Subcutaneous abdominal adipose tissue (tissue), 5 donors: ENCODE results near the gene SPATA18.

Experiments
- H3K27ac ChIP-seq: one replicate; pipeline ENCODE4 v1.7.0; 2013; ENCODE audit warnings: low read depth, mild to moderate bottlenecking, inconsistent platforms, low read length, moderate library complexity
- H3K27me3 ChIP-seq, 5 donors: one replicate each; pipeline ENCODE4 v1.7.0; 2013; ENCODE audit warnings: low read length in 5 of 5, inconsistent platforms in 1 of 5; ENCODE audit not compliant: control insufficient read depth in 5 of 5, insufficient read depth in 4 of 5
- H3K36me3 ChIP-seq, 5 donors: one replicate each; pipeline ENCODE4 v1.7.0; 2013; ENCODE audit warnings: low read length in 5 of 5; ENCODE audit not compliant: control insufficient read depth in 5 of 5, insufficient read depth in 5 of 5
- H3K4me1 ChIP-seq, 5 donors: one replicate each; pipeline ENCODE4 v1.7.0; 2013; ENCODE audit warnings: low read length in 5 of 5, mild to moderate bottlenecking in 3 of 5, moderate library complexity in 1 of 5; ENCODE audit not compliant: control insufficient read depth in 5 of 5, insufficient read depth in 5 of 5
- H3K4me3 ChIP-seq, 5 donors: one replicate each; pipeline ENCODE4 v1.7.0; 2013; ENCODE audit warnings: low read length in 5 of 5, low read depth in 1 of 5
- H3K9ac ChIP-seq, 5 donors: one replicate each; pipeline ENCODE4 v1.7.0; 2013; ENCODE audit warnings: low read length in 5 of 5, mild to moderate bottlenecking in 4 of 5, moderate library complexity in 3 of 5
- H3K9me3 ChIP-seq, 5 donors: one replicate each; pipeline ENCODE4 v1.7.0; 2013; ENCODE audit warnings: low read length in 5 of 5; ENCODE audit not compliant: control insufficient read depth in 5 of 5
- donor health status: healthy.
- donor health status: healthy.
- donor health status: healthy.
- donor health status: healthy.
- donor health status: healthy.

SPATA18 gene

DNA sequence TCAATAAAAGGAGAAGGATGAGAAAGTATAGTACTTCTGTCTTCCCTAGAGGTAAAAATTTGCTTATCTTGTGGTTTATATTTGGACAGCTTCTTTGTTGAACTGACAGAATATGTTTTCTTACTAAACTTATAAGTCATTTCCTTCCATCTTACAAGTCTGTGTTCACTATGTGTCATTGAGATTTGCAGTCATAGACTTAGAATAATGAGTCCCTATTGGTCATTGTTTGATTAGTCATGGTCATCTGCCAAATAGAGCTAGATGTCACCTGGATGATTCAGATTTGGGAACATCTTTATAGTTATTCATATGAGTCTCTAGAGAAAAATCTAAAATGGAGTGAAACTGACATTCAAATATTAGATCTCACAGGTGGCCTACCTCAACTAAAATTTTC lies 51.5 kb downstream of the SPATA18 start:
- H3K9ac ChIP-seq, result no peak overlapping the region
- no peak overlapping the region for H3K4me3 ChIP-seq
- H3K36me3 ChIP-seq, result no peaks in the 10 kb centered on the region
- no peak overlapping the region for H3K27ac ChIP-seq
- no peaks in the 10 kb centered on the region for H3K9me3 ChIP-seq
- no peaks in the 10 kb centered on the region for H3K27me3 ChIP-seq
- H3K4me1 ChIP-seq, result peaks cover 0 to 15% (median 4%) of the 10 kb centered on the region in 5 donors

DNA sequence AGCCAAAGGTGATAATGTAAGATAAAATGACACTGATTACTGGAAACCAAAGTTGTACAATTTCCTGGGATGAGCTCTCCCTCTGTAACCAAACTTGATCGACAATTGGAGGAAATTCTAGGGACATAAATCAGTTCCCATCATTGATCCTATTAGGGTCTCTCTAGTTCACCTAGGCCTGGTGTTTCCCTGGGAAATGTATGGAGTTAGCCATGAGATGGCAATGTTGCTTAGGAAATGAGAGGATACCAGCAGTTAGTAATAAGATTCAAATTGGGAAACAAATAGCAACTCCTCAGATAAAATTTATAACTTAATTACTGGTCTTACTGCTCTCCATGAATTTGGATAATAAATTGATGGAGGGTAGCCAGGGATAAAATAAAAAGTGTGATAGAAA lies 52.2 kb downstream of the SPATA18 start:
- no peaks in the 10 kb centered on the region for H3K9me3 ChIP-seq
- H3K27me3 ChIP-seq, result no peaks in the 10 kb centered on the region
- H3K27ac ChIP-seq, result no peak overlapping the region
- peaks cover 0 to 20% (median 4%) of the 10 kb centered on the region in 5 donors for H3K4me1 ChIP-seq
- no peaks in the 10 kb centered on the region for H3K36me3 ChIP-seq
- H3K9ac ChIP-seq, result no peak overlapping the region
- H3K4me3 ChIP-seq, result no peak overlapping the region

DNA sequence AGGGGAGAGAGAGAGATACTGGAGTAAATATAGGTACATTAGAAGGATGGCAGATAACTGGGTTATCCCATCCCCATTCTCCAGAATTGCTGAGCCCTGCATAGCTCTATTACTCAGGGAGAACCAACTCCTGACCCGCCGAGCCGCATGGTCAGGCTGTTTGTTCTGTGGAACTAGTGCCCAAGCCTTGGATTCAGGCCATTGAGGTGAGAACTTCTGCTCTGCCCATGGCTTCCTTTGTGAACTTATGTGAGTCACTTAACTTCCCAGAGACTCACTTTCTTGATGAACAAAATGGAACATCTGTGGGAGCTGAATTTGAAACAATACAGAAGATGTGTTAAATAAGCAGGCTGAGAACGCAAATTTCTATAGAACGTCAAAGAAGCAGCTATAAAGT lies 54.2 kb downstream of the SPATA18 start:
- H3K9me3 ChIP-seq, result peaks cover 0 to 4% (median 0%) of the 10 kb centered on the region in 5 donors
- H3K9ac ChIP-seq, result no peak overlapping the region
- H3K27ac ChIP-seq, result no peak overlapping the region
- H3K4me3 ChIP-seq, result no peak overlapping the region
- peaks cover 0 to 23% (median 7%) of the 10 kb centered on the region in 5 donors for H3K4me1 ChIP-seq
- no peaks in the 10 kb centered on the region for H3K36me3 ChIP-seq
- H3K27me3 ChIP-seq, result no peaks in the 10 kb centered on the region

DNA sequence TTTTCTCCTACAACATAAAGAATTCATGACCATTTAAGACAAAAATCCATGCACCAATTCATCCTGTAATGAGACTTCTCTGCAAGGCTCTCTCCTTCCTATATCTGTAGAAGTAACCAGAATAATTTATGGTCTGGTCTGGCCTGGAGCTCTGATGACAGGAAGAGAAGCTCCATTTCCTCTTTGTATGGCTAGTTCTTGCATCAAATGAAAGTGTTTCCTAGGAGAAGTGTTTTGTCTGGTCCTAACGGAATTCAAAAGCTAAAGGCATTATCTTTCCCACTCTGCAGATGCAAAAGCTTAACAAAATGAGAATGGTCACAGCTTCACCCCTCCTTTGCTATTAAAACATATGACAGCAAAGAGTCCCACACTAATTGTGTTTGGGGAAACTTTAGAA lies 55.1 kb downstream of the SPATA18 start:
- Histone ChIP-seq H3K36me3 (no peaks in the 10 kb centered on the region), H3K27ac (no peak overlapping the region), H3K4me1 (peaks cover 0 to 23% (median 8%) of the 10 kb centered on the region in 5 donors), H3K27me3 (no peaks in the 10 kb centered on the region), H3K9me3 (peaks cover 0 to 4% (median 0%) of the 10 kb centered on the region in 5 donors), H3K4me3 (no peak overlapping the region), H3K9ac (no peak overlapping the region)

DNA sequence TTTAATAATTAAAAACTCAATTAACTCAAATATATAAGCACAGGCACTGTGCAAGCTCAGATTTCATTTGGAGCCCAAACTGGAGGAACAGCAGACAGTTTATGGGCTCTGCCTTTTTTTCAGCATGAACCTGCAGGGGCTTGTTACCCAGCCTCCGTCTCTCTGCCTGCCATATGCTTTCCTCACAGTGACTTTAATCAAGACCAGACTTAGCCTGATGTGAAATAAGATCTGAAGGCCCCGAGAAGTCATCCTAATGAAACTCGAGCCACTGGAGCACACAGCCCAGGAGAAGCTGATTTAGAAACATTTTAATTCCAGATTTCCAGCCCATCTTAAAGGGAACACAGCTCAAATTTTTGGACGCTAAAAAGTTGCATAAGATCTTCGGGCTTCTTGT lies 55.6 kb downstream of the SPATA18 start:
- Histone ChIP-seq H3K4me3 (peak overlapping the region in 1 of 5 donors; percentile 22), H3K9me3 (peaks cover 0 to 4% (median 0%) of the 10 kb centered on the region in 5 donors), H3K4me1 (peaks cover 0 to 27% (median 11%) of the 10 kb centered on the region in 5 donors), H3K9ac (no peak overlapping the region), H3K36me3 (no peaks in the 10 kb centered on the region), H3K27ac (peak overlapping the region; percentile 38), H3K27me3 (no peaks in the 10 kb centered on the region)

DNA sequence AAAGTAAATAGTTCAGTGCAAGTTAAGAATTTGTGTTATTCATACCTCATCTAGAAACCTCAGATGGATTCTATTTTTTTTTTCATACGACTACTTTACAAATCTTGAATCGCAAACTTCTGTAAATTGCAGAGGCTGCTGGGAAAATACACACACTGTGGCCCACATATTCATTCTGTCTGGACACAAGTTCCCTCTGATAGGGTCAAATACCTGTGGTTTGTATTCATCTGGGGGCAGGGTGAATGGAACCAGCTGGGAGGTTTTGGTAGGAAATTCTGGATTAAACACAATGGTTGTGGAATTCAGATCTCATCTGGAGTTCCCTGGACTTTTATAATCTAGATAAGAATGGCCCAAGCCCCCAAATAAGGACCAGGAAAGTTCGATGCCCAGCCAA lies 56.2 kb downstream of the SPATA18 start:
- no peak overlapping the region for H3K9ac ChIP-seq

DNA sequence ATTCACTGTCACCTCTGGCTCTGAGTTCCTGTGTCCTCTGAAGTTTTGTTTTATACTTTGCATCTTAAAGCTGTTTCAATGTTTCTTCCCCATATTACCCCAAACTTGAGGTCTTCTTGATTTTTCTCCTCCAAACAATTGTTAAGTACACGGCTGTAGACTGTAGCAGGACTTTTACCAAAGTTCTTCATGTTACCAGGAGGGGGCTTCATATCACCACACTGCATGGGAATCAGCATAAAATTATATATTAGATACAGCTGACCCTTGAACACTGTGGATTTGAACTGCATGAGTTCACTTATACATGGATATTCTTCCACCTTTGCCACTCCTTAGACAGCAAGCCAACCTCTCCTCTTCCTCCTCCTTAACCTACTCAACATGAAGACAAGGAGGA lies 56.6 kb downstream of the SPATA18 start:
- peaks cover 0 to 4% (median 0%) of the 10 kb centered on the region in 5 donors for H3K9me3 ChIP-seq
- H3K9ac ChIP-seq, result no peak overlapping the region
- H3K36me3 ChIP-seq, result no peaks in the 10 kb centered on the region
- H3K4me3 ChIP-seq, result no peak overlapping the region
- peak overlapping the region; percentile 38 for H3K27ac ChIP-seq
- H3K27me3 ChIP-seq, result no peaks in the 10 kb centered on the region
- peaks cover 0 to 38% (median 18%) of the 10 kb centered on the region in 5 donors for H3K4me1 ChIP-seq

More for the DNA sequence above, 56.2 kb downstream of the SPATA18 start:
- Histone ChIP-seq H3K27ac (peak overlapping the region; percentile 38), H3K4me1 (peaks cover 0 to 34% (median 17%) of the 10 kb centered on the region in 5 donors), H3K9me3 (peaks cover 0 to 4% (median 0%) of the 10 kb centered on the region in 5 donors), H3K4me3 (no peak overlapping the region), H3K27me3 (no peaks in the 10 kb centered on the region), H3K36me3 (no peaks in the 10 kb centered on the region)

DNA sequence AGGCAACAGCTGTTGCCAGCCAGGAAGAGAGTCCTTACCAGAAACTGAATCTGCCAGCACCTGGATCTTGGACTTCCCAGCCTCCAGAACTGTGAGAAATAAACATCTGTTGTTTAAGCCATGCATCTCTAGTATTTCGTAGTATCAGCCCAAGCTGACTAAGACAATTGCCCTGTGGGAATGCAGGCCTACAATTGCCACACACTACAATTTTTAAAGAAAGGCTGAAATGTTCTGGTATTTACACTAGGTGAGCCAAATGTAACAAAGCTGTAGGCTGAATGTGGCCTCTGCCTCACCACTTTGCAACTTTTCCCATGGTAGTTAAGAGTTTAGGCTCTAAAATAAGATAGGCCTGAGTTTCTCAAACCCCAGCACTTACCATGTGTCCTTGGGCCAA lies 59.1 kb downstream of the SPATA18 start:
- H3K4me3 ChIP-seq, result no peak overlapping the region
- no peak overlapping the region for H3K9ac ChIP-seq
- H3K4me1 ChIP-seq, result peaks cover 0 to 40% (median 18%) of the 10 kb centered on the region in 5 donors
- no peaks in the 10 kb centered on the region for H3K27me3 ChIP-seq
- H3K9me3 ChIP-seq, result peaks cover 0 to 4% (median 0%) of the 10 kb centered on the region in 5 donors
- no peaks in the 10 kb centered on the region for H3K36me3 ChIP-seq
- peak overlapping the region; percentile 9 for H3K27ac ChIP-seq

DNA sequence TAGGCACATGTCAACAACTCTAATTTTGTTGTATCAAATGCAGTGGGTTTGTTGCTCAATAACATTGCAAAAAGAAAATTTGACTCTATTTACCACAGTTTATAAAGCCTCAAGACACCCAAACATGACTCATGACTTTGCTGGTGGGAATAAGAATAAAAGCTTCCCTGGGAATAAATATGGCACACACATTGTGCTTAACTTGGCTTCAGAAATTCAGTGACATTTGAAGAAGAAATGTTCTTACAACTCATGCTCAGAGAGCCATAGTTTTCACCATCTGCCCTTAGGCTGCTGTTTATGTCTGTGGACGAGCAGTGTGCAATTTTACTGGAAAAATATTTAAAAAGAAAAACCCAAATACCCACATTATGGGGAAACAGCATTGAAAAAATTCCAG lies 60.9 kb downstream of the SPATA18 start:
- H3K9me3 ChIP-seq, result peaks cover 0 to 4% (median 0%) of the 10 kb centered on the region in 5 donors
- H3K4me1 ChIP-seq, result peaks cover 0 to 30% (median 14%) of the 10 kb centered on the region in 5 donors
- H3K27ac ChIP-seq, result peak overlapping the region; percentile 66
- no peak overlapping the region for H3K4me3 ChIP-seq
- H3K36me3 ChIP-seq, result no peaks in the 10 kb centered on the region
- H3K27me3 ChIP-seq, result no peaks in the 10 kb centered on the region
- no peak overlapping the region for H3K9ac ChIP-seq

DNA sequence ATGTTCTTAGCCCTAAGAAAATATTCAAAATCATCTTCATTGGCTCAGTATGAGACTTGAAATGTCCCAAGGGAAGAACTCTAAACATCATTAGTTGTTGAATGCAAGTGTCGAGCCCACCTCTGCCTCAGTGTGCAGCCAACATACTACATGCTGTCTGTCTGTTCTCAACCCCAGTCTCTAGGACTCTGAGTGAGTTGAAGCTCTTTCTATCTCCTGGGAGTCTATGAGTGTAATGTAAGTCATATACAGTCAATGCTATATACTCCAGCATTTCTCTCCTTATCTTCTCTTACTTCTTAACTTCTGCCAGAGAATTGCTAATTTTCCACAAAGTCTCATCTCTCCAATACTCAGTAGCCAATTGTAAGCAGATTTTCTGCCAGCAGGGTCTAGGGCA lies 61.3 kb downstream of the SPATA18 start:
- no peak overlapping the region for H3K4me3 ChIP-seq
- H3K9ac ChIP-seq, result no peak overlapping the region
- H3K27me3 ChIP-seq, result no peaks in the 10 kb centered on the region
- peak overlapping the region; percentile 66 for H3K27ac ChIP-seq
- peaks cover 0 to 26% (median 14%) of the 10 kb centered on the region in 5 donors for H3K4me1 ChIP-seq
- H3K9me3 ChIP-seq, result peaks cover 0 to 4% (median 0%) of the 10 kb centered on the region in 5 donors
- no peaks in the 10 kb centered on the region for H3K36me3 ChIP-seq
